Measurements from ENCODE around the gene NLRP5.

GRCh38 chr19:55973982-55974381 is 12.6 kb upstream of the NLRP5 start:
- no peak for TF ChIP-seq CTCF (tag by site-specific recombination; IDR thresholded peaks at IDR 0.05)
- no peak for TF ChIP-seq ZBTB7A (tag by site-specific recombination; IDR thresholded peaks at IDR 0.05; ENCODE audit: low read depth)
- TF ChIP-seq ZEB2 (tag by site-specific recombination; IDR thresholded peaks at IDR 0.05) = no peak
- no peak for TF ChIP-seq PATZ1 (tag by site-specific recombination; IDR thresholded peaks at IDR 0.05)
- no peak for TF ChIP-seq REST (tag by site-specific recombination; IDR thresholded peaks at IDR 0.05)
- TF ChIP-seq ZNF274 (IDR thresholded peaks at IDR 0.05; ENCODE audit: low read length) = no peak
- TF ChIP-seq ZNF274 (tag by site-specific recombination; IDR thresholded peaks at IDR 0.05; ENCODE audit: borderline replicate concordance) = no peak
- TF ChIP-seq ZBTB21 (tag by site-specific recombination; IDR thresholded peaks at IDR 0.05) = no peak
- TF ChIP-seq ZNF133 (tag by site-specific recombination; IDR thresholded peaks at IDR 0.05) = no peak
